Right ventricle myocardium inferior (tissue), 1 donor: Measurements from ENCODE around the gene ZNF507. TPM values are rescaled to one million over a fixed set of nuclear protein-coding genes. Genes with fewer than 3 reads are reported as not detected.
"Not testable (repeated sequence)": the region's sequence is repeated elsewhere in the genome, so short reads cannot be mapped to it uniquely, and the experiment has no call there.

Experiments used
- ATAC-seq: fragments of 200-7000 bp; cut with Tn5 transposase; one replicate; pipeline ENCODE4 v1.9.1; 2020; ENCODE audit warnings: mild to moderate bottlenecking, moderate library complexity
- DNase-seq: peaks from one replicate; pipeline ENCODE4 v3.0.0; 2021; ENCODE audit errors: missing footprints
- intact Hi-C: fragments of 100-400 bp; cut with DNase I; formaldehyde crosslinking; loops from one replicate; pipeline ENCODE4 v1.11.0; 2022
- total RNA-seq: library from RNA; stranded (reverse); fragmentation: NEBNext Ultra II Directional; extraction: Animal tissue kit (Norgen Biotek cat#: 25700); gene quantifications from one replicate; pipeline ENCODE4 v1.2.1, GENCODE V29; 2021
- donor health status: DM: no; HTN: yes; CAD: no; lungs with severe emphysema.

The ZNF507 gene
- total RNA-seq, 1 donor from 2014 or later = 14.7 TPM

- ATAC-seq (no peak), DNase-seq (no peak)
- intact Hi-C loops = no loop called here
These were observed 16.9 kb downstream of the ZNF507 start for GRCh38 chr19:32362318-32362691.

GRCh38 chr19:32363175-32363574, 17.8 kb downstream of the ZNF507 start:
- ATAC-seq (peak; percentile 76), DNase-seq (no peak)
- intact Hi-C loops = no loop called here

- ATAC-seq (peak; percentile 32), DNase-seq (no peak)
- intact Hi-C loops = no loop called here
These were observed 18.2 kb downstream of the ZNF507 start for GRCh38 chr19:32363632-32364031.

GRCh38 chr19:32364040-32364439, 18.6 kb downstream of the ZNF507 start:
- intact Hi-C loops = no loop called here
- ATAC-seq (peak; percentile 38), DNase-seq (no peak)

- intact Hi-C loops = no loop called here
- DNase-seq (no peak), ATAC-seq (no peak)
These were observed 21.7 kb downstream of the ZNF507 start for GRCh38 chr19:32367063-32367462.

GRCh38 chr19:32367948-32368536, 22.6 kb downstream of the ZNF507 start:
- intact Hi-C loops = no loop called here
- no peak for ATAC-seq
- DNase-seq = no peak

GRCh38 chr19:32368787-32369186, 23.4 kb downstream of the ZNF507 start:
- no peak for DNase-seq
- ATAC-seq = no peak
- intact Hi-C loops = no loop called here

- intact Hi-C loops = no loop called here
- DNase-seq (no peak), ATAC-seq (no peak)
These were observed 27.5 kb downstream of the ZNF507 start for GRCh38 chr19:32372726-32373517.

GRCh38 chr19:32373585-32374295, 28.3 kb downstream of the ZNF507 start:
- no peak for DNase-seq
- ATAC-seq = peak; percentile 90
- intact Hi-C loops = no loop called here

- ATAC-seq, intact Hi-C loops, DNase-seq: not testable (repeated sequence)
These were observed 29.0 kb downstream of the ZNF507 start for GRCh38 chr19:32374362-32374761.

GRCh38 chr19:32377088-32377487, 31.7 kb downstream of the ZNF507 start:
- intact Hi-C loops, ATAC-seq, DNase-seq: not testable (repeated sequence)

GRCh38 chr19:32380269-32380668, 34.9 kb downstream of the ZNF507 start:
- no peak for DNase-seq
- intact Hi-C loops = no loop called here
- no peak for ATAC-seq

GRCh38 chr19:32387701-32388392, 42.4 kb downstream of the ZNF507 start:
- ATAC-seq (no peak), DNase-seq (no peak)
- intact Hi-C loops = no loop called here

- DNase-seq (no peak), ATAC-seq (no peak)
- intact Hi-C loops = no loop called here
These were observed 43.0 kb downstream of the ZNF507 start for GRCh38 chr19:32388393-32388855.

GRCh38 chr19:32392901-32393300, 47.5 kb downstream of the ZNF507 start:
- no peak for DNase-seq
- peak; percentile 26 for ATAC-seq
- intact Hi-C loops = no loop called here

- DNase-seq (no peak), ATAC-seq (no peak)
- intact Hi-C loops = no loop called here
These were observed 50.7 kb downstream of the ZNF507 start for GRCh38 chr19:32396046-32396652.

- ATAC-seq = no peak
- intact Hi-C loops = no loop called here
- no peak for DNase-seq
These were observed 52.3 kb downstream of the ZNF507 start for GRCh38 chr19:32397671-32398101.

GRCh38 chr19:32401992-32402391, 56.6 kb downstream of the ZNF507 start:
- intact Hi-C loops = no loop called here
- DNase-seq = no peak
- ATAC-seq = no peak
